Vagina (tissue), 2 donors: ENCODE results near the gene PLCB1.

Source experiments
- CTCF ChIP-seq, 3 experiments: fragments of 450-650 bp in 2 of 3; fragments of 200-600 bp in 1 of 3; sonication (generic) in 1 of 3; IDR thresholded peaks; one replicate each; pipeline ENCODE4 v1.5.1; 2017 to 2019; ENCODE audit warnings: antibody characterized with exemption in 3 of 3, mild to moderate bottlenecking in 2 of 3, moderate library complexity in 2 of 3
- POLR2A ChIP-seq, 2 donors: fragments of 450-650 bp; IDR thresholded peaks; one replicate each; pipeline ENCODE4 v1.6.1; 2017; ENCODE audit warnings: antibody characterized with exemption in 2 of 2, mild to moderate bottlenecking in 2 of 2, moderate library complexity in 2 of 2
- POLR2AphosphoS5 ChIP-seq, 2 donors: sonication (generic); formaldehyde crosslinking; IDR thresholded peaks; one replicate each; pipeline ENCODE4 v1.9.0; 2017; ENCODE audit warnings: antibody characterized with exemption in 2 of 2, mild to moderate bottlenecking in 2 of 2, low read depth in 1 of 2; ENCODE audit not compliant: insufficient read depth in 1 of 2

- TF ChIP-seq CTCF (IDR thresholded peaks at IDR 0.05) (no peak), POLR2A (IDR thresholded peaks at IDR 0.05) (no peak), POLR2AphosphoS5 (IDR thresholded peaks at IDR 0.05; ENCODE audit: insufficient read depth in 1 of 2, low read depth in 1 of 2) (no peak)
These were observed 188.9 kb downstream of the PLCB1 start for GRCh38 chr20:8321001-8321400.
